ENCODE results near the gene TMEM156.

DNA sequence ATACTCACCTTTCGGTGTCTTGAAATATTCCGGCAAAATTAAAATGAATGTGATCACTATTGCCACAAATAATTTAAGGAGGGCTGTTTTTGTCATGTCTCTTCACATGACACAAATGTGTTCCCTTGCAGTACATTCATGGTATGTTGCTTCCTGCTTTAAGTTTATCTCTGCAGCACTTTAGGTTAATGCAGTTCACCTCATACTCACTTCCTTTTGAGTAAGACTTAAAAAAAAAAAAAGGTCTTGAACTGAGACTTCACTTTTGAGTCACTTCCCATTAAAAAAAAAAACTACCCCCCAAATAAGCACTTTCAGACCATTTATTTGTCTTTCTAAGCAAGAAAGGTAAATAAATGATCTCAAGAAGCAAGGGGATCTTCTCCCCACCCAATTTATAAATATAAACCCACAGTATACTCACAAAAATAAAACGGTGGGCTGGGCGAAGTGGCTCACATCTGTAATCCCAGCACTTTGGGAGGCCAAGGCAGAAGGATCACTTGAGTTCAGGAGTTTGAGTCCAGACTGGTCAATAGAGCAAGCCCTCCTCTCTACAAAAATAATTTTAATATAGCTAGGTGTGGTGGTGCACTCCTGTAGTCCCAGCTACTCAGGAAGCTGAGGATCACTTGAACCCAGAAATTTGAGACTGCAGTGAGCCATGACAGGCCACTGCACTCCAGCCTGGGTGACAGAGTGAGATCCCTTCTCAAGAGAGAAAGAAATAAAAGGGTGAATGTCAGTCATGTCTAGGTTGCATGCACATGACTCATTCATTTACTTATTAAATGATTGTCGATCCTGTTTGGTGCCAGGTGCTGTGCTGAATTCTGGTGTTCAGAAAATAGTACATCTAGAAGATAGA lies at the start of gene TMEM156:
- TF ChIP-seq, protein P1, sequence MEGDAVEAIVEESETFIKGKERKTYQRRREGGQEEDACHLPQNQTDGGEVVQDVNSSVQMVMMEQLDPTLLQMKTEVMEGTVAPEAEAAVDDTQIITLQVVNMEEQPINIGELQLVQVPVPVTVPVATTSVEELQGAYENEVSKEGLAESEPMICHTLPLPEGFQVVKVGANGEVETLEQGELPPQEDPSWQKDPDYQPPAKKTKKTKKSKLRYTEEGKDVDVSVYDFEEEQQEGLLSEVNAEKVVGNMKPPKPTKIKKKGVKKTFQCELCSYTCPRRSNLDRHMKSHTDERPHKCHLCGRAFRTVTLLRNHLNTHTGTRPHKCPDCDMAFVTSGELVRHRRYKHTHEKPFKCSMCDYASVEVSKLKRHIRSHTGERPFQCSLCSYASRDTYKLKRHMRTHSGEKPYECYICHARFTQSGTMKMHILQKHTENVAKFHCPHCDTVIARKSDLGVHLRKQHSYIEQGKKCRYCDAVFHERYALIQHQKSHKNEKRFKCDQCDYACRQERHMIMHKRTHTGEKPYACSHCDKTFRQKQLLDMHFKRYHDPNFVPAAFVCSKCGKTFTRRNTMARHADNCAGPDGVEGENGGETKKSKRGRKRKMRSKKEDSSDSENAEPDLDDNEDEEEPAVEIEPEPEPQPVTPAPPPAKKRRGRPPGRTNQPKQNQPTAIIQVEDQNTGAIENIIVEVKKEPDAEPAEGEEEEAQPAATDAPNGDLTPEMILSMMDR (conservative IDR thresholded peaks at IDR 0.05 in 1 of 2, IDR thresholded peaks at IDR 0.05 in 1 of 2; ENCODE audit: low read depth in 1 of 2, low read length in 2 of 2): no peak
- no peak for TF ChIP-seq EZH2 (IDR thresholded peaks at IDR 0.05; ENCODE audit: low read length, missing control alignments)

All from fibroblast of lung (primary cell).